OCI-LY1 (cell line): ENCODE measurements around the gene DIAPH3.

Experiments
- H2AFZ ChIP-seq: fragments of 200-600 bp; sonication (generic), shearing (Covaris generic); 2 replicates; pipeline ENCODE4 v1.6.0; 2014; ENCODE audit warnings: antibody characterized with exemption, mild to moderate bottlenecking, low read length
- H3F3A ChIP-seq: fragments of 200-600 bp; sonication (generic), shearing (Covaris generic); 2 replicates; pipeline ENCODE4 v1.6.0; 2014; ENCODE audit warnings: mild to moderate bottlenecking, antibody characterized with exemption, low read length, moderate library complexity; ENCODE audit not compliant: insufficient read depth
- H3K27ac ChIP-seq: fragments of 200-600 bp; sonication (generic); 2 replicates; pipeline ENCODE4 v1.5.1; 2014; ENCODE audit warnings: low read length, mixed run types, mild to moderate bottlenecking, low read depth; ENCODE audit not compliant: poor library complexity, severe bottlenecking
- H3K27me3 ChIP-seq: fragments of 200-600 bp; sonication (generic); 2 replicates; pipeline ENCODE4 v1.6.0; 2014; ENCODE audit warnings: antibody characterized with exemption, mild to moderate bottlenecking, low read length, moderate library complexity; ENCODE audit not compliant: insufficient read depth
- H3K36me3 ChIP-seq: fragments of 200-600 bp; sonication (generic); 2 replicates; pipeline ENCODE4 v1.6.1; 2014; ENCODE audit warnings: mild to moderate bottlenecking, antibody characterized with exemption, low read length, moderate library complexity, mixed read lengths; ENCODE audit not compliant: insufficient read depth
- H3K4me1 ChIP-seq: fragments of 200-600 bp; sonication (generic); 2 replicates; pipeline ENCODE4 v1.5.1; 2014; ENCODE audit warnings: mild to moderate bottlenecking, low read length, moderate library complexity; ENCODE audit not compliant: insufficient read depth, severe bottlenecking
- H3K4me2 ChIP-seq: fragments of 200-600 bp; sonication (generic), shearing (Covaris generic); 2 replicates; pipeline ENCODE4 v1.6.1; 2014; ENCODE audit warnings: low read length
- H3K4me3 ChIP-seq: fragments of 200-600 bp; sonication (generic); 2 replicates; pipeline ENCODE4 v1.5.1; 2014; ENCODE audit warnings: low read length, low read depth, mild to moderate bottlenecking, mixed read lengths; ENCODE audit not compliant: poor library complexity, severe bottlenecking
- H3K79me2 ChIP-seq: fragments of 200-600 bp; shearing (Covaris generic); 2 replicates; pipeline ENCODE4 v1.6.1; 2016; ENCODE audit warnings: mixed run types, low read length, mixed read lengths; ENCODE audit not compliant: insufficient read depth
- H3K9ac ChIP-seq: fragments of 200-600 bp; sonication (generic), shearing (Covaris generic); 2 replicates; pipeline ENCODE4 v1.6.1; 2014; ENCODE audit warnings: mild to moderate bottlenecking, low read length, mixed read lengths
- H3K9me2 ChIP-seq: fragments of 200-600 bp; sonication (generic), shearing (Covaris generic); 2 replicates; pipeline ENCODE4 v1.6.1; 2014; ENCODE audit warnings: low read depth, mild to moderate bottlenecking, low read length, mixed read lengths
- H3K9me3 ChIP-seq: fragments of 200-600 bp; shearing (Covaris generic); 2 replicates; pipeline ENCODE4 v1.6.1; 2014; ENCODE audit warnings: low read length, mixed read lengths
- H4K20me1 ChIP-seq: fragments of 200-600 bp; sonication (generic), shearing (Covaris generic); 2 replicates; pipeline ENCODE4 v1.6.0; 2016; ENCODE audit warnings: mild to moderate bottlenecking, low read length; ENCODE audit not compliant: insufficient read depth
- CTCF ChIP-seq: fragments of 200-600 bp; sonication (generic), shearing (Covaris generic); IDR thresholded peaks from 2 replicates; pipeline ENCODE4 v1.5.1; 2017; ENCODE audit warnings: mild to moderate bottlenecking, antibody characterized with exemption, low read length, moderate library complexity, mixed read lengths
- EZH2 ChIP-seq: fragments of 200-600 bp; sonication (generic), shearing (Covaris generic); IDR thresholded peaks from 2 replicates; pipeline ENCODE4 v1.8.0; 2017; ENCODE audit warnings: borderline replicate concordance, mixed run types, mild to moderate bottlenecking, antibody characterized with exemption, low read length, moderate library complexity, mixed read lengths

Gene DIAPH3

DNA sequence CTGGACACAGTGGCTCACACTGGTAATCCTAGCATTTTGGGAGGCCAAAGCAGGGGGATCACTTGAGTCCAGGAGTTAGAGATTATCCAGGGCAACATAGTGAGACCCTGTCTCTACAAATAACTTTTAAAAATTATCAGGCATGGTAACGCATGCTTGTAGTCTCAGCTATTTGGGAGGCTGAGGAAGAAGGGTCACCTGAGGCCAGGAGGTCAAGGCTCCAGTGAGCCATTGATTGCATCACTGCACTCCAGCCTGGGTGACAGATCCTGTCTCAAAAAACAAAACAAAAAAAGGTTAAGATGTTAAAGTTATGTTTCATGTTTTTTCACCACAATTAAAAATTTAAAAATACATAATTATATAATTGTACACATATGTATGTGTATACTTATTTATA lies 19.2 kb upstream of the DIAPH3 start:
- Histone ChIP-seq H3K4me3 (no peak overlapping the region), H3K9ac (no peak overlapping the region), H4K20me1 (no peaks in the 10 kb centered on the region), H3K4me2 (no peak overlapping the region), H2AFZ (no peak overlapping the region), H3K9me3 (no peaks in the 10 kb centered on the region), H3K79me2 (no peaks in the 10 kb centered on the region), H3K4me1 (no peaks in the 10 kb centered on the region), H3F3A (no peaks in the 10 kb centered on the region), H3K9me2 (no peaks in the 10 kb centered on the region), H3K27ac (no peak overlapping the region), H3K36me3 (no peaks in the 10 kb centered on the region), H3K27me3 (no peaks in the 10 kb centered on the region)
- TF ChIP-seq EZH2 (no peak), CTCF (no peak)

GRCh38 chr13:60178327-60178726 lies 14.6 kb upstream of the DIAPH3 start:
- no peaks in the 10 kb centered on the region for H3K4me1 ChIP-seq
- H3K9me2 ChIP-seq: no peaks in the 10 kb centered on the region
- H3K27me3 ChIP-seq: no peaks in the 10 kb centered on the region
- no peak overlapping the region for H3K4me2 ChIP-seq
- no peak overlapping the region for H2AFZ ChIP-seq
- no peak overlapping the region for H3K9ac ChIP-seq
- H3F3A ChIP-seq: no peaks in the 10 kb centered on the region
- H4K20me1 ChIP-seq: no peaks in the 10 kb centered on the region
- TF ChIP-seq CTCF (no peak), EZH2 (no peak)
- H3K27ac ChIP-seq: no peak overlapping the region
- H3K4me3 ChIP-seq: no peak overlapping the region
- no peaks in the 10 kb centered on the region for H3K79me2 ChIP-seq
- H3K9me3 ChIP-seq: no peaks in the 10 kb centered on the region
- H3K36me3 ChIP-seq: no peaks in the 10 kb centered on the region

DNA sequence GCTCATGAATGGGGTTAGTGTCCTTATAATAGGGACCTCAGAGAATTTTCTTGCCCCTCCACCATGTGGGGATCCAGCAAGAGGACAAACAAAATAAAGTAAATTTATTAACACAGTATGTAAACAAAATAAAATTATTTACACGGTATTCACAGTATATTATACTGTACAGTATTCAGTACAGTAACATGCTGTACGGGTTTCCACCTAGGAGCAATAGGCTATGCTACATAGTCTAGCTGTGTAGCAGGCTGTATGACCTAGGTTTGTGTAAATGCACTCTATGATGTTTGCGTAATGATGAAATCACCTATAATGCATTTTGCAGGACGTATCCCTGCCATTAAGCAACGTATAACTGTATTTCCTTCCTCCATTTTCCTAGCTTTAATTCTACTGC lies 11.8 kb upstream of the DIAPH3 start:
- H3K27ac ChIP-seq: no peak overlapping the region
- no peaks in the 10 kb centered on the region for H3K36me3 ChIP-seq
- H3K27me3 ChIP-seq: no peaks in the 10 kb centered on the region
- no peak overlapping the region for H3K4me3 ChIP-seq
- H2AFZ ChIP-seq: no peak overlapping the region
- no peaks in the 10 kb centered on the region for H3K4me1 ChIP-seq
- TF ChIP-seq CTCF (no peak), EZH2 (no peak)
- H3K9me3 ChIP-seq: no peaks in the 10 kb centered on the region
- no peaks in the 10 kb centered on the region for H3K79me2 ChIP-seq
- H3K9ac ChIP-seq: no peak overlapping the region
- H3K4me2 ChIP-seq: no peak overlapping the region
- no peaks in the 10 kb centered on the region for H3F3A ChIP-seq
- no peaks in the 10 kb centered on the region for H4K20me1 ChIP-seq
- no peaks in the 10 kb centered on the region for H3K9me2 ChIP-seq
